Ovary (tissue), 9 donors: Measurements from ENCODE around the gene MX2. TPM values are rescaled to one million over a fixed set of nuclear protein-coding genes. Genes with fewer than 3 reads are reported as not detected.

Source experiments
- DNase-seq, 5 donors: peaks; one replicate each; pipeline ENCODE4 v3.0.0-alpha.2; 2019 to 2020
- H3K27ac ChIP-seq, 2 donors: fragments of 200-600 bp; one replicate each; pipeline versions ENCODE4 v1.5.1 to v1.8.0; 2019 to 2022
- H3K27me3 ChIP-seq: fragments of 200-600 bp; one replicate; pipeline ENCODE4 v1.8.0; 2022
- H3K36me3 ChIP-seq: fragments of 200-600 bp; sonication (generic); one replicate; pipeline ENCODE4 v1.5.1; 2019
- H3K4me1 ChIP-seq: one replicate; pipeline ENCODE4 v1.8.1; 2013; ENCODE audit warnings: mild to moderate bottlenecking, moderate library complexity; ENCODE audit not compliant: insufficient read depth
- H3K4me3 ChIP-seq: fragments of 200-600 bp; sonication (generic); one replicate; pipeline ENCODE4 v1.5.1; 2017
- H3K9me3 ChIP-seq, 2 donors: fragments of 200-600 bp in 1 of 2; sonication (generic) in 1 of 2; one replicate each; pipeline versions ENCODE4 v1.5.1 to v1.8.1; 2013 to 2019; ENCODE audit warnings: mild to moderate bottlenecking in 1 of 2, moderate library complexity in 1 of 2
- EP300 ChIP-seq: sonication (generic); formaldehyde crosslinking; IDR thresholded peaks from one replicate; pipeline ENCODE4 v1.6.1; 2017; ENCODE audit warnings: antibody characterized with exemption
- POLR2A ChIP-seq: fragments of 450-650 bp; IDR thresholded peaks from one replicate; pipeline ENCODE4 v1.6.1; 2017; ENCODE audit warnings: antibody characterized with exemption, mild to moderate bottlenecking, moderate library complexity
- WGBS, 3 donors: extraction: QIAGEN DNeasy Blood & Tissue Kit in 1 of 3; methylation state at CpG; one replicate each; pipeline versions ENCODE4 v1.1.5 to v1.1.7; 2013 to 2017; 5-methylcytosine and 5-hydroxymethylcytosine counted together
- intact Hi-C, 4 donors: fragments of 100-400 bp; cut with DNase I; formaldehyde crosslinking; loops; one replicate each; pipeline versions ENCODE4 v1.11.0 to v1.15.1; 2022 to 2023
- polyA plus RNA-seq, 2 donors: library from polyadenylated mRNA; stranded (reverse); fragments of 200-250 nt in 1 of 2; fragments of 350-450 nt in 1 of 2; fragmentation: Illumina TruSeq in 1 of 2; extraction: RNeasy Lipid Tissue Mini Kit (QIAGEN cat#74804) in 1 of 2; gene quantifications; one replicate each; pipeline ENCODE4 v1.2.3, GENCODE V29; 2013 to 2014
- total RNA-seq, 7 donors: library from RNA; depleted of rRNA in 2 of 7; stranded (reverse); fragments of >200 nt in 2 of 7; fragmentation: NEBNext Ultra II Directional in 3 of 7; extraction: Animal tissue kit (Norgen Biotek cat#: 25700) in 3 of 7; gene quantifications; one replicate each; pipeline versions ENCODE4 v1.1.0 to v1.2.4, GENCODE V29; 2016 to 2023
- TF ChIP-seq, protein P1 (sequence below), 3 donors: fragments of 450-650 bp in 2 of 3; fragments of 200-600 bp in 1 of 3; IDR thresholded peaks; one replicate each; pipeline versions ENCODE4 v1.5.1 to v1.8.0; 2016 to 2022; ENCODE audit warnings: antibody characterized with exemption in 3 of 3, mild to moderate bottlenecking in 1 of 3
- donor health status: DM: no; HTN: no; CAD: no; lungs with moderate emphysema.
- donor health status: DM: no; HTN: no; CAD: no.
- donor health status: Bipolar disorder and iron deficiency.
- donor health status: DM: yes; HTN: yes; CAD: no.
- donor health status: DM: no; HTN: no; CAD: no.
- donor health status: DM: yes; HTN: yes; CAD: no.

The MX2 gene
- total and polyA plus RNA-seq, 9 donors: 2.6 to 34.6 (median 5.1) TPM

DNA sequence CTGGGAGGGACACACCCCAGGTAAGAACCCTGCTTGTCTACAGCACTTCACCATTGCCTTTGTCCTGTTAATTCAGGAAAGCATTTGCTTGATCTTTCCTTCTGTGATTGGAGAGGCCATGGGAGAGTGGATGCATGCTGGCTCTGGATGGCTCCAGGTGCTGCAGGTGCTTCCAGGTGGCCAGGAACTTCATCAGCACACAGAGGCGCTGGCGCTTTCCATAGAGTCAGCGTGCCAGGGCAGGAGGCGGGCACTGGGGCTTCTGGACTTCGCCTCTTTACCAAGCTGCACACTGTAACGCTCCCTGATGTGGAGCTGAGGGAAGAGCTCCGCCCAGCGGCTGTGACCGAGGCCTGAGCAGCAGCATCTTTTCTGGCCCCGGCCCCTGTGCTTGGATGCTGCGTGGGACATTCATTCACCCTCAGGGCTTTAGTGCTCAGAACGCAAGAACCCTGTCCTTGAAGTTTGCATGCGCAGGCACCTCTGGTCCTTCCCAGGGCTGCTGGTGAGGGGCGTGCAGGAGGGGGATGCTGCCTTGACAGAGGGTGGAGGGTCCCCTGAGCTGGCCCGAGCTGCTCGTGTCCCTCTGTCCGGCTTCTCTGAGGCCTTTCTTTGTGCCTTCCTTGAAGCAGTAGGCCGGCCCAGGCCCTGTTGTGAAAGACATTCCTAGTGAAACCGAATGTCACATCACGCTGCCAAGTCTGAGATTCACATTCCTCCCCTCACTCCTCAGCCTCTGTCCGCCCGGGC, 1.6 kb upstream of the MX2 start:
- intact Hi-C loops: no loop called here
- Histone ChIP-seq H3K27me3 (no peaks in the 10 kb centered on the region), H3K36me3 (no peaks in the 10 kb centered on the region), H3K27ac (no peak overlapping the region), H3K4me1 (peaks cover 2% of the 10 kb centered on the region), H3K9me3 (no peaks in the 10 kb centered on the region), H3K4me3 (no peak overlapping the region)
- TF ChIP-seq EP300 (no peak), POLR2A (no peak)
- TF ChIP-seq, protein P1, sequence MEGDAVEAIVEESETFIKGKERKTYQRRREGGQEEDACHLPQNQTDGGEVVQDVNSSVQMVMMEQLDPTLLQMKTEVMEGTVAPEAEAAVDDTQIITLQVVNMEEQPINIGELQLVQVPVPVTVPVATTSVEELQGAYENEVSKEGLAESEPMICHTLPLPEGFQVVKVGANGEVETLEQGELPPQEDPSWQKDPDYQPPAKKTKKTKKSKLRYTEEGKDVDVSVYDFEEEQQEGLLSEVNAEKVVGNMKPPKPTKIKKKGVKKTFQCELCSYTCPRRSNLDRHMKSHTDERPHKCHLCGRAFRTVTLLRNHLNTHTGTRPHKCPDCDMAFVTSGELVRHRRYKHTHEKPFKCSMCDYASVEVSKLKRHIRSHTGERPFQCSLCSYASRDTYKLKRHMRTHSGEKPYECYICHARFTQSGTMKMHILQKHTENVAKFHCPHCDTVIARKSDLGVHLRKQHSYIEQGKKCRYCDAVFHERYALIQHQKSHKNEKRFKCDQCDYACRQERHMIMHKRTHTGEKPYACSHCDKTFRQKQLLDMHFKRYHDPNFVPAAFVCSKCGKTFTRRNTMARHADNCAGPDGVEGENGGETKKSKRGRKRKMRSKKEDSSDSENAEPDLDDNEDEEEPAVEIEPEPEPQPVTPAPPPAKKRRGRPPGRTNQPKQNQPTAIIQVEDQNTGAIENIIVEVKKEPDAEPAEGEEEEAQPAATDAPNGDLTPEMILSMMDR (IDR thresholded peaks at IDR 0.05): no peak
- peak in 2 of 5 donors; percentile 23 to 37 for DNase-seq
- WGBS, 3 donors: 67 to 71% (median 71%) methylated on average over 22 of the region's 22 CpGs

DNA sequence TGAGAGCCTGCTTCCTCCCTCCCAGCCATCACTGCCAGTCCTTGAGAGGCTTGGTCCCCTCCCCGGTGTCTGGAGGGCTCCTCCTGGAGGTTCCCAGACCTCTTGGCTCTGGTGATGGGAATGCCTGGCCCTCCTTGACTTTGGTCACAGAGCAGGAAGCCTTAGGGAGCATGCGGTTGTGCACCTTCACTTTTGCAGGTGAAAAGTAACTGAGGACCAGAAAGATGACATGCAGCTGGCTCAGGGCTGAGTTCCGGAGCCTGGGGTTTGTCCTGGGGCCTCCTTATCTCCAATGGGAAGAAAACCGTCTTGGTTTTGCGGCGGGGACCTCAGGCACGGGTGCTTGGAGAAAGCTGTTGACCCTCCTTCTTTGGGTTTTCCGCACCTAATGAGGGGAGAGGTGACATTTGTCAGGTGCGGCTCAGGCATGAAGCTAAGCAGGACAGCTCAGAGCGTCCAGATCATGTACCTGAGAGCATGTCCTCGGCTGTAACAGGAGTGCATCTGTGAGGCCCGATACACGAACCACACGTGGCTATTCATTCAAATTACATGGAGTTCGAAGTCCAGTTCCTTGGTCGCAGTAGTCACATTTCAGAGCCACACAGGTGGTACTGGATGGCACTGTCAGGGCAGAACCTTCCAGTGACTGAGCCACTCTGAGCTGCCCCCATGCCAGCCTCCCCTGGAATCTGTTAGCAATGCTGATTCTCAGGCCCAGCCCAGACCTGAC, 608 bp upstream of the MX2 start:
- intact Hi-C loops: no loop called here
- no peaks in the 10 kb centered on the region for H3K9me3 ChIP-seq
- TF ChIP-seq, protein P1 (IDR thresholded peaks at IDR 0.05): no peak
- TF ChIP-seq POLR2A (no peak), EP300 (no peak)
- WGBS, 3 donors: 90 to 94% (median 93%) methylated on average over 16 of the region's 16 CpGs
- peaks cover 2% of the 10 kb centered on the region for H3K4me1 ChIP-seq
- no peak for DNase-seq
- no peaks in the 10 kb centered on the region for H3K27me3 ChIP-seq
- no peaks in the 10 kb centered on the region for H3K36me3 ChIP-seq
- H3K4me3 ChIP-seq: no peak overlapping the region
- peak overlapping the region in 1 of 2 donors; percentile 11 for H3K27ac ChIP-seq

DNA sequence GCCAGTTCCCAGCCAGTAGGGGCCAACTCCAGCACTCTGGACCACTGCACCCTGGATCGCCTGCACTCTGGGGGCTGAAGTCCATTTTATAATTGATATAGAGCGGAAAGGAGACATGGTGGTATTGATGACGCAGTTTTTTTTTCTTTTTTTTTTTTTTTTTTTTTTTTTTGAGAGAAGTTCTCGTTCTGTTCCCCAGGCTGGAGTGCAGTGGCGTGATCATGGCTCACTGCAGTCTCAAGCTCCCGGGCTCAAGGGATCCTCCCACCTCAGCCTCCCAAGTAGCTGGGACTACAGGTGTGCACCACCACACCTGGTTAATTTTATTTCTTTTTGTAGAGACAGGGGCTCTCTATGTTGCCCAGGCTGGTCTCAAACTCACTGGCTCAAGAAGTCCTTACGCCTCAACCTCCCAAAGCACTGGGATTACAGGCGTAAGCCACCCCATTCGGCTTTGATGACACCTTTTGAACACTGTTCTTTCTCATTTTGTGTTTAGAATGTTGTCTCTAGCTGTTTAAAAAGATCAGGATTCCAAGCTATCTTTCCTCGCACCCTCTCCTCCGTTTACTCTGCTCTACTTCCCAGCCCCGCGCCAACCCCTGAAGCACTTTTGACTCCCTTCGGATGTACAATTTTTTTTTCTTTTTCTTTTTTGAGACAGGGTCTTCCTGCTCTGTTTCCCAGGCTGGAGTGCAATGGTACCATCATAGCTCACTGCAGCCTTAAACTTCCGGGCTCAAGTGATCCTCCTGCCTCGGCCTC, 960 bp downstream of the MX2 start:
- no peak for DNase-seq
- WGBS, 3 donors: 91 to 93% (median 91%) methylated on average over 16 of the region's 16 CpGs
- H3K4me1 ChIP-seq: peaks cover 2% of the 10 kb centered on the region
- intact Hi-C loops: no loop called here
- no peaks in the 10 kb centered on the region for H3K27me3 ChIP-seq
- no peak overlapping the region for H3K4me3 ChIP-seq
- peak overlapping the region in 1 of 2 donors; percentile 11 for H3K27ac ChIP-seq
- H3K36me3 ChIP-seq: no peaks in the 10 kb centered on the region
- H3K9me3 ChIP-seq: no peaks in the 10 kb centered on the region
- TF ChIP-seq, protein P1 (IDR thresholded peaks at IDR 0.05): no peak
- TF ChIP-seq POLR2A: no peak
- TF ChIP-seq EP300: no peak
